Skeletal muscle tissue (tissue), 4 donors: ENCODE data around the gene CA14. TPM values are rescaled to one million over a fixed set of nuclear protein-coding genes. Genes with fewer than 3 reads are reported as not detected.
"Not testable (repeated sequence)": the region's sequence is repeated elsewhere in the genome, so short reads cannot be mapped to it uniquely, and the experiment has no call there.

Experiments
- H3K27ac ChIP-seq: one replicate; pipeline ENCODE4 v1.7.0; 2013; ENCODE audit warnings: mild to moderate bottlenecking, low read depth, low read length, inconsistent platforms
- H3K27me3 ChIP-seq, 3 donors: one replicate each; pipeline ENCODE4 v1.7.0; 2013; ENCODE audit warnings: low read length in 3 of 3; ENCODE audit not compliant: control insufficient read depth in 3 of 3, insufficient read depth in 3 of 3
- H3K36me3 ChIP-seq, 3 donors: one replicate each; pipeline ENCODE4 v1.7.0; 2013; ENCODE audit warnings: low read length in 3 of 3; ENCODE audit not compliant: control insufficient read depth in 3 of 3, insufficient read depth in 3 of 3
- H3K4me1 ChIP-seq, 3 donors: one replicate each; pipeline ENCODE4 v1.7.0; 2013; ENCODE audit warnings: low read length in 3 of 3, mild to moderate bottlenecking in 3 of 3; ENCODE audit not compliant: control insufficient read depth in 3 of 3, insufficient read depth in 3 of 3
- H3K4me3 ChIP-seq, 3 donors: one replicate each; pipeline ENCODE4 v1.7.0; 2013; ENCODE audit warnings: low read length in 3 of 3
- H3K9ac ChIP-seq, 3 donors: one replicate each; pipeline ENCODE4 v1.7.0; 2013; ENCODE audit warnings: low read length in 3 of 3, mild to moderate bottlenecking in 3 of 3, moderate library complexity in 2 of 3, low read depth in 1 of 3
- H3K9me3 ChIP-seq, 3 donors: one replicate each; pipeline ENCODE4 v1.7.0; 2013; ENCODE audit warnings: low read length in 3 of 3; ENCODE audit not compliant: control insufficient read depth in 3 of 3
- total RNA-seq: library from RNA; depleted of rRNA; stranded (reverse); fragments of >200 nt; gene quantifications from one replicate; pipeline ENCODE4 v1.2.3, GENCODE V29; 2014
- donor health status: Osteomylitis.

Gene CA14
- total RNA-seq, 1 donor from 2014 or later = 2.1 TPM

DNA sequence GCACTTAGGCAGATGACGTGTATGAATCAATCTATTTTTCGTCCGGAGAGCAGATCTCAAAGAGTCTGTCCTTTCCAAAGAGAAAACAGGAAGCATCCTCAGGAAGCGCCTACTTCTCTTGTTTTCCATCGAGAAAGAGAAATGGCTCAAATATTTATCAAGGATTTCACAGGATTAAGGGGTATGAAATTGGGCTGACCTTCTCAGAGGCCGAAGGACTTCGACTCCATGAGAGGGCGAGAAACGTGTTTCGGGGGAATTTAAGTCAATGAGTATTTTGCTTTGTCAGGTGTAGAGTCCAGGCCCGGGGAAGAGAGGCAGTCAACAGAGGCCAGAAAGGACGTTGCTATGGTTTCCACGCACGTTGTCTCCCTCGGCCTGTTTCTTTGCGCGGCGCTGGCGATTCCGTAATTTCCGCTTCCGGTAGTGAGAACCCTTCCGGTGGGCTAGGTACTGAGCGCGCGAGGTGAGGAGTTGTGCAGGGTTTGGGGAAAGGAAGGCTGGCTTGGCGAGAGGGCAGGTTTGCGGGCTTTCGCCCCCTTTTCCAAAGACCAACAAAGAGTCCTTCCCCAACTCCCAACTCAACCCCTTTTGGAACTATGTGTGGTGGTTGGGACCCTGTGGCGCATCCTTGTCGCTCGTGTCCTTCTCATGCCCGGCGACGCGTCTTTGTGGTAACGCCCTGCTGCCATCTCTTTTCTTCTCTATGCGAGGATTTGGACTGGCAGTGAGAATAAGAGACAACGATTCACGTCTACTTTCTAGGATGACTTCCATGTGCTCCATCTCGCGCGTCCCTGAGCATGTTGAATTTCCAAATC, 36.1 kb downstream of the CA14 start, which contains the start of gene MRPS21:
TSS of gene MRPS21 (plus strand) at position 429 of the 821 bp plus-strand sequence. CDS start 506 bp downstream, outside the sequence.
- Histone ChIP-seq H3K27me3 (no peaks in the 10 kb centered on the region), H3K9ac (peak within 1 kb of the TSS; percentile 69 to 86 (median 78)), H3K4me1 (peaks cover 5 to 6% (median 6%) of the 10 kb centered on the region in 3 donors), H3K27ac (peak within 1 kb of the TSS; percentile 80), H3K36me3 (peaks cover 5 to 16% (median 5%) of the 10 kb centered on the region in 3 donors), H3K9me3 (no peaks in the 10 kb centered on the region), H3K4me3 (peak within 1 kb of the TSS; percentile 83 to 97 (median 94))

DNA sequence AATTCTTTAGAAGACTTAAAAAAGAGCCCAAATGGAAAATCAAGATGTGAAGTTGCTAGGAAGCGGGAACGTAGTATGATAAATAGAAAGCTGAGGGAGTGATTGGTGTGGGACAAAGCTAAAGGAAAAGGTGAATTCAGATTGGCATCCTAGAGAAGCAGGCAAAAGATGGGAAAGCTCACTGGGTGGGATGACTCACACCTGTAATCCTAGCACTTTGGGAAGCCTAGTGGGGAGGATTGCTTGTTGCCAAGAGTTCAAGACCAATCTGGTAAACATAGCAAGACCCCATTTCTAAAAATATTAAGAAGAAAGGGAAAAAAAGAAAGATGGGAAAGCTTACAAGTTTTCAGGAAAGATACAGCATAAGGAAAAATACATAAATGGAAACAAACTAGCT, 37.9 kb downstream of the CA14 start:
- Histone ChIP-seq H3K27me3 (no peaks in the 10 kb centered on the region), H3K9ac (no peak overlapping the region), H3K9me3 (no peaks in the 10 kb centered on the region), H3K27ac (no peak overlapping the region), H3K4me3 (no peak overlapping the region), H3K4me1 (peaks cover 5 to 6% (median 6%) of the 10 kb centered on the region in 3 donors), H3K36me3 (peaks cover 6 to 18% (median 13%) of the 10 kb centered on the region in 3 donors)

DNA sequence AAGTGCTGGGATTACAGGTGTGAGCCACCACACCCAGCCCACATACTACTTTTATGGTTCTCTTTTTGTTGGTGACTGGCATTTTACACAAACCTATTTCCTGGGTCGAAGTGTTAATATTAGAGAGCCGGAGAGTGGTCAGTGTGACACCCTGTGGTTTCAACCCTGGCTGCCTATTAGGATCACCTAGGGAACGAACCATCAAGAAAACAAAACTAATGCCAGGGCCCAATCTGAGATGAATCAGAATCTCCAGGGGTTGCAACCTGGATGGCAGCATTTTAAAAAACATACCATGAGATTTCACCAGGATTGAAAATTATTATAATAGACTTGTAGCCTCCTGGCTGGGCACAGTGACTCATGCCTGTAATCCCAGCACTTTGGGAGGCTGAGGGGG, 42.1 kb downstream of the CA14 start:
- no peak overlapping the region for H3K9ac ChIP-seq
- no peak overlapping the region for H3K4me3 ChIP-seq
- peaks cover 0 to under 1% (median 0%) of the 10 kb centered on the region in 3 donors for H3K4me1 ChIP-seq
- H3K27me3 ChIP-seq = no peaks in the 10 kb centered on the region
- peaks cover 10 to 42% (median 30%) of the 10 kb centered on the region in 3 donors for H3K36me3 ChIP-seq
- no peaks in the 10 kb centered on the region for H3K9me3 ChIP-seq
- no peak overlapping the region for H3K27ac ChIP-seq

DNA sequence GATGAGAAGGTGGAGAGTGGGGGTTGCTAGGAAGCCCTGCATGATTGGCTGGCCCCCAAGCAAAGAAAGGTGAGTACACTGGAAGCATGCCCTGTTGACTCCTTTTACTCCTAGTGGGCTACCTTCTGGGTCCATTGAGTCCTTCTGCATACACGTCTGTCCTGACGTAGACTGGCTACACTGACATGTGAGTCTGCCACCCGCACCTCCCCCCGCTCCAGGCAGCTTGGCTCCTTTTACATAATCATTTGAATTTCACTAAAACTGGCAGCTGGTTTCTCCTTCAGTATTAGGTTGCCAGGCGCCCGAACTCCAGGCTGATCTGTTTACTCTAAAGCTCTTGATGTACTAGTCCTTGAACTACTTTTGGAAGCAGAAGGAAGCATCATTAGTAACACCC, 44.8 kb downstream of the CA14 start:
- Histone ChIP-seq H3K27ac (no peak overlapping the region), H3K4me3 (no peak overlapping the region), H3K27me3 (no peaks in the 10 kb centered on the region), H3K36me3 (peaks cover 10 to 32% (median 24%) of the 10 kb centered on the region in 3 donors), H3K9ac (no peak overlapping the region), H3K4me1 (no peaks in the 10 kb centered on the region), H3K9me3 (no peaks in the 10 kb centered on the region)

DNA sequence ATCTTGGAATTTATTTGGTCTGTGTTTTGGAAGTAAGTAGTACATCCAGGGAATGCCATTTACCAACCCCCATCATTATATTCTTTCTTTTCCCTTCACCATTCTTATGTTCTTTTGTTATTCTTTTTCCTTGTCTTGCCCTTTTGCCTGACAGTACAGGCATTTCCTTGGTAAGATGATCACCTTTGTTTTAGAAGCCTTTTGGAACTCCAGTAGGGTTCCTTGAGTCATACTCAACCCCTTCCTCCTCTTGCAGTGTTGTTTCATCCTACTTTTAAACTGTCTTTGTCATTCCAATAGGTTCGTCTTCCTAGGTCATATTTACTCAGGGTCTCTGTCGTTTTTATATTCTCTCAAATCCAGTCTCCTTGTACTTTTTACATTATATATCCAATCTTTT, 45.3 kb downstream of the CA14 start:
- no peak overlapping the region for H3K4me3 ChIP-seq
- peaks cover 10 to 33% (median 27%) of the 10 kb centered on the region in 3 donors for H3K36me3 ChIP-seq
- no peak overlapping the region for H3K27ac ChIP-seq
- H3K4me1 ChIP-seq = no peaks in the 10 kb centered on the region
- H3K9ac ChIP-seq = no peak overlapping the region
- no peaks in the 10 kb centered on the region for H3K9me3 ChIP-seq
- H3K27me3 ChIP-seq = no peaks in the 10 kb centered on the region

DNA sequence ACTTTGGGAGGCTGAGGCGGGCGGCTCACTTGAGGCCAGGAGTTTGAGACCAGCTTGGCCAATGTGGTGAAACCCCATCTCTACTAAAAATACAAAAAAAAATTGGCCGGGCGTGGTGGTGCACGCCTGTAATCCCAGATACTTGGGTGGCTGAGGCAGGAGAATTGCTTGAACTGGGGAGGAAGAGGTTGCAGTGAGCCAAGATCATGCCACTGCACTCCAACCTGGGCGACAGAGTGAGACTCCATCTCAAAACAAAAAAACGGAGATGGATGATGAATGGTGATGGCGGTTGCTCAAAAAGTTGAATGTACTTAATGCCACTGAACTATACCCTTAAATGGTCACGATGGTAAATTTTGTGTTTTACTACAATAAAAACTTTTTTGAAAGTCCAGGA, 51.0 kb downstream of the CA14 start:
- H3K9ac ChIP-seq = not testable (repeated sequence)

GRCh38 chr1:150309758-150310508, 52.4 kb downstream of the CA14 start:
- H3K36me3 ChIP-seq = peaks cover 5 to 11% (median 6%) of the 10 kb centered on the region in 3 donors
- no peaks in the 10 kb centered on the region for H3K4me1 ChIP-seq
- no peak overlapping the region for H3K4me3 ChIP-seq
- H3K9me3 ChIP-seq = no peaks in the 10 kb centered on the region
- H3K27ac ChIP-seq = no peak overlapping the region
- H3K27me3 ChIP-seq = no peaks in the 10 kb centered on the region
- no peak overlapping the region for H3K9ac ChIP-seq

More for the DNA sequence above, 51.0 kb downstream of the CA14 start:
- H3K36me3 ChIP-seq = peaks cover 6 to 17% (median 6%) of the 10 kb centered on the region in 3 donors
- H3K9me3 ChIP-seq, H3K4me3 ChIP-seq, H3K27ac ChIP-seq, H3K27me3 ChIP-seq, H3K4me1 ChIP-seq: not testable (repeated sequence)

DNA sequence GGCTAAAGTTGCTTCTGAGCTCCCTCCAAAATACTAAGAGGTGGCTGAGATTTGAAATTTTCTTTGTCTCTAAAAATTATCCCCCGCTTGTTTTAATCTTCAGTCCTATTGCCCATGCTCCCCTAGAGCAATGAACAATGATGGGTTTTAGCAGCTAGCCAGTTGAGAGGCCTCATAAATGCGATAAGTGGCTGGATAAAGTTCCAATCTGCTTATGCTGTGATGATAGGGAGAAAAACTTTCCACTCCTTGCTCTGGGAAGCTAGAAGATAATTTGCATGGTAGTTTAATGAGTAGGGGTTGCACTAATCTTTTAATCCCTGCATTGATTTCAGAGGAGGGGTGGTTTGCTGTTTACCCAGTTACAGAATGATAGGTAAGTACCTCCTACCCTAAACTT, 54.2 kb downstream of the CA14 start:
- H3K9me3 ChIP-seq = no peaks in the 10 kb centered on the region
- H3K27ac ChIP-seq = no peak overlapping the region
- no peak overlapping the region for H3K9ac ChIP-seq
- no peak overlapping the region for H3K4me3 ChIP-seq
- peaks cover 4 to 11% (median 5%) of the 10 kb centered on the region in 3 donors for H3K36me3 ChIP-seq
- no peaks in the 10 kb centered on the region for H3K27me3 ChIP-seq
- no peaks in the 10 kb centered on the region for H3K4me1 ChIP-seq
